Kidney epithelial cell (primary cell): ENCODE measurements around the gene BEX5. TPM values are rescaled to one million over a fixed set of nuclear protein-coding genes. Genes with fewer than 3 reads are reported as not detected.
"Not testable (repeated sequence)": the region's sequence is repeated elsewhere in the genome, so short reads cannot be mapped to it uniquely, and the experiment has no call there.

ENCODE experiments used
- DNase-seq: peaks from one replicate; pipeline ENCODE4 v3.0.0-alpha.2; 2010; ENCODE audit warnings: low read depth
- H3K27me3 ChIP-seq: 2 replicates; pipeline ENCODE4 v1.6.0; 2011; ENCODE audit warnings: low read length; ENCODE audit not compliant: control insufficient read depth, insufficient read depth
- H3K36me3 ChIP-seq: 2 replicates; pipeline ENCODE4 v1.5.1; 2011; ENCODE audit warnings: low read length; ENCODE audit not compliant: control insufficient read depth, insufficient read depth
- H3K4me3 ChIP-seq: 2 replicates; pipeline ENCODE4 v1.5.1; 2011; ENCODE audit warnings: low read depth, mild to moderate bottlenecking, control low read depth, low read length
- total RNA-seq: library from RNA; depleted of rRNA; stranded (reverse); fragments of >200 nt; gene quantifications from 2 replicates; pipeline ENCODE4 v1.2.3, GENCODE V29; 2015
- TF ChIP-seq, protein P1 (sequence below): IDR thresholded peaks from 2 replicates; pipeline ENCODE4 v1.5.1; 2011; ENCODE audit warnings: mild to moderate bottlenecking, moderate library complexity, low read length, control low read depth, inconsistent platforms; ENCODE audit not compliant: insufficient read depth, poor library complexity, severe bottlenecking

Gene BEX5
- 4.2 and 7.2 TPM in 2 replicates for total RNA-seq

- peak; percentile 37 for DNase-seq
- Histone ChIP-seq H3K27me3 (no peaks in the 10 kb centered on the region), H3K4me3 (peak within 1 kb of the TSS; percentile 38), H3K36me3 (no peaks in the 10 kb centered on the region)
- TF ChIP-seq, protein P1, sequence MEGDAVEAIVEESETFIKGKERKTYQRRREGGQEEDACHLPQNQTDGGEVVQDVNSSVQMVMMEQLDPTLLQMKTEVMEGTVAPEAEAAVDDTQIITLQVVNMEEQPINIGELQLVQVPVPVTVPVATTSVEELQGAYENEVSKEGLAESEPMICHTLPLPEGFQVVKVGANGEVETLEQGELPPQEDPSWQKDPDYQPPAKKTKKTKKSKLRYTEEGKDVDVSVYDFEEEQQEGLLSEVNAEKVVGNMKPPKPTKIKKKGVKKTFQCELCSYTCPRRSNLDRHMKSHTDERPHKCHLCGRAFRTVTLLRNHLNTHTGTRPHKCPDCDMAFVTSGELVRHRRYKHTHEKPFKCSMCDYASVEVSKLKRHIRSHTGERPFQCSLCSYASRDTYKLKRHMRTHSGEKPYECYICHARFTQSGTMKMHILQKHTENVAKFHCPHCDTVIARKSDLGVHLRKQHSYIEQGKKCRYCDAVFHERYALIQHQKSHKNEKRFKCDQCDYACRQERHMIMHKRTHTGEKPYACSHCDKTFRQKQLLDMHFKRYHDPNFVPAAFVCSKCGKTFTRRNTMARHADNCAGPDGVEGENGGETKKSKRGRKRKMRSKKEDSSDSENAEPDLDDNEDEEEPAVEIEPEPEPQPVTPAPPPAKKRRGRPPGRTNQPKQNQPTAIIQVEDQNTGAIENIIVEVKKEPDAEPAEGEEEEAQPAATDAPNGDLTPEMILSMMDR, result no peak
Observed at GRCh38 chrX:102155806-102156179, at the start of gene BEX5. BEX5 (minus strand) TSS chrX:102155977; CDS start chrX:102154265, 1,712 bp downstream.

- H3K27me3 ChIP-seq, result no peaks in the 10 kb centered on the region
- TF ChIP-seq, protein P1, result no peak
- no peaks in the 10 kb centered on the region for H3K36me3 ChIP-seq
- DNase-seq, result no peak
- no peak overlapping the region for H3K4me3 ChIP-seq
Observed at GRCh38 chrX:102185967-102186720, 30.4 kb upstream of the BEX5 start.

GRCh38 chrX:102154900-102155805 is 624 bp downstream of the BEX5 start:
- DNase-seq, result no peak
- TF ChIP-seq, protein P1, result no peak
- H3K4me3 ChIP-seq, result peak overlapping the region; percentile 38
- no peaks in the 10 kb centered on the region for H3K36me3 ChIP-seq
- no peaks in the 10 kb centered on the region for H3K27me3 ChIP-seq

GRCh38 chrX:102154218-102154860 is 1.4 kb downstream of the BEX5 start:
- H3K4me3 ChIP-seq, result no peak overlapping the region
- no peaks in the 10 kb centered on the region for H3K27me3 ChIP-seq
- no peaks in the 10 kb centered on the region for H3K36me3 ChIP-seq
- TF ChIP-seq, protein P1, result peak; percentile 22
- DNase-seq, result no peak

GRCh38 chrX:102142274-102142673 is 13.5 kb downstream of the BEX5 start, which contains the start of gene TCEAL6:
TCEAL6 (minus strand) TSS chrX:102142481.
- not testable (repeated sequence) for H3K4me3 ChIP-seq, H3K27me3 ChIP-seq, DNase-seq, H3K36me3 ChIP-seq

- not testable (repeated sequence) for H3K36me3 ChIP-seq, H3K4me3 ChIP-seq, H3K27me3 ChIP-seq, DNase-seq
Observed at GRCh38 chrX:102141631-102142030, 14.1 kb downstream of the BEX5 start.

GRCh38 chrX:102140876-102141275 is 14.9 kb downstream of the BEX5 start:
- not testable (repeated sequence) for H3K27me3 ChIP-seq, H3K4me3 ChIP-seq, H3K36me3 ChIP-seq, DNase-seq
